Renal cortex interstitium (tissue), 15 donors: Measurements from ENCODE around the gene OR52I2. TPM values are rescaled to one million over a fixed set of nuclear protein-coding genes. Genes with fewer than 3 reads are reported as not detected.

Experiments
- DNase-seq, 11 donors: peaks; one replicate each; pipeline ENCODE4 v3.0.0-alpha.2; 2013; ENCODE audit warnings: low read depth in 9 of 11, low spot score in 4 of 11; ENCODE audit errors: extremely low read depth in 1 of 11
- long read RNA-seq, 16 experiments: transcript quantifications; one replicate each; lab custom pipeline, GENCODE V29; 2026
- polyA plus RNA-seq, 3 donors: library from polyadenylated mRNA; unstranded; fragments of 120-200 nt; gene quantifications; one replicate each; pipeline ENCODE4 v1.2.1, GENCODE V29; 2013; ENCODE audit not compliant: insufficient read length in 3 of 3

OR52I2 gene
- polyA plus RNA-seq = not detected
- long read RNA-seq, donor 1 = 0 reads
- long read RNA-seq, donor 2 = 0 reads
- long read RNA-seq, donor 3 = 0 reads
- long read RNA-seq, donor 4 = 0 reads
- long read RNA-seq, donor 5 = 0 reads
- long read RNA-seq, donor 6 = 0 reads
- long read RNA-seq, donor 7 = 0 reads
- long read RNA-seq, donor 8 = 0 reads
- long read RNA-seq, donor 9 = 0 reads
- long read RNA-seq, donor 10 = 0 reads
- long read RNA-seq, donor 11 = 0 reads
- long read RNA-seq, donor 12, partial matches to known transcripts = 18 of 18 reads
- long read RNA-seq, donor 12, other reads (novel, unspliced or antisense) = 0 of 18 reads
- long read RNA-seq, donor 13 = 0 reads
- long read RNA-seq, donor 14, partial matches to known transcripts = 22 of 22 reads
- long read RNA-seq, donor 14, other reads (novel, unspliced or antisense) = 0 of 22 reads
- long read RNA-seq, donor 15 = 0 reads
- long read RNA-seq, donor 16 = 0 reads

DNA sequence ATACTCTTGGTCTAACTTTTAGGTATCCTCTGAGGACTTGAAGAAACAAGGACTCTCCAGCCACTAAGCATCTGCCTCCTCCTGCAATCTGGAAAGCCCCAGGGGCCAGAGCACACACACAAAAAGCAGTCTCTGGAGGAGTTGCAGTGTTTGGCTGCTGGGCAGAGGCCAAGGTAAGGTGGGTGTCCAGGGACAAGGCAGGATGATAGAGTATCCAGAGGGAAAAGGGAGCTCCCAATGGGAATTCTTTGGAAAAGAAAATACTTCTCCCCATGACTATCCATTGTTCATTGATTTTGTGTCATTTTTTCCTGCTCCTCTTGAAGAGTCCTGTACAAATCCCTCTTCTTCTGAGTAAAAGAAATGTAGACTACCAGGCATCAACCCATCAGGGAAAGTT is at the start of gene OR52I2:
Gene OR52I2 (plus strand): TSS at position 301 of the 400 bp plus-strand sequence.
- DNase-seq = no peak

DNA sequence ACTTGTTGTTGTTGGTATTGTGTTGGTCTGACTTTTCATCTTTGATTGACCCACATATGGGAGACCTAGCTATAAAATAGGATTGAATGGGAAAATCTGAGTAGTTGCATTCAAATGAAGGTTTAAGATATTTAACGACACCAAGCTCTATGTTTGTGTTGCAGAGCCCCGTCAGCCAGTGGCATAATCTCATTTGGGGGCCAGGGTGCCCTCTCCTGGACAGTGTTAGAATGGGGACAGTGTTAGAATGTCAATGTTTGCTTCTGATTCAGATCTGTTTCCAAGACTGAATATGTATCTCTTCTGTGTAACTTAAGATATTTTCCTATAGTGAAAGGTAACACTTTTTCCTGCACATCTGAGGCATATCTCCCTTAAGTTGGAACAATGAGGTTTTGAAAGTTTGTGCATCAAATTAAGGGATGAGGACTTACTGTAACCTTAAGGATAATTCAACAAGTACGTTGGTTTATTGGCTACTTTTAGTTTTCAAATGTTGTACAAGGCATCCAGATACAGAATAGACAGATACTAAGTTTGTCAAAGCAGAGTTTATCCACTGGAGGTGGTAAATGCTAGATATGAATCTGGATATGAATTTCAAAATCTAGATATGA is 41.8 kb upstream of the OR52I2 start:
- DNase-seq = peak in 6 of 11 donors; percentile 3 to 18 (median 12)

DNA sequence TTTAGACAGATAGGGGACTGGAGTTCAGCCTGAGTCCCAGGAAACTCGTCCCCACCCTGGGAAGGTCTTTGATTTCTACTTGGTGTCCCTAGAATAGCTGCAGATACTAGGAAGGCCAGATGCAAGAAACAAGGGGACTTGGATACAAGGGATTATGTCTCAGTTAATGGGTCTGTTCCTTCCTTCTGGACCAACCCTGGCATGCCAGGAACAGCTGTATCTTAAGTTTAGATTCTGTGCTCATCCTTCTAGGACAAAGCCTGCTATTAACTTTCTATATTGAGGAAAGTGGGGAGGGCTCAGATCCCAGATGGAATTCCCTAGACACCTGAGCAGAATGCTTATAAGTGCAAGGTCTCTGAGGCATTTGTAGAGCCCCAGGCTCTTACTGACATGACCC is 40.5 kb upstream of the OR52I2 start:
- no peak for DNase-seq

DNA sequence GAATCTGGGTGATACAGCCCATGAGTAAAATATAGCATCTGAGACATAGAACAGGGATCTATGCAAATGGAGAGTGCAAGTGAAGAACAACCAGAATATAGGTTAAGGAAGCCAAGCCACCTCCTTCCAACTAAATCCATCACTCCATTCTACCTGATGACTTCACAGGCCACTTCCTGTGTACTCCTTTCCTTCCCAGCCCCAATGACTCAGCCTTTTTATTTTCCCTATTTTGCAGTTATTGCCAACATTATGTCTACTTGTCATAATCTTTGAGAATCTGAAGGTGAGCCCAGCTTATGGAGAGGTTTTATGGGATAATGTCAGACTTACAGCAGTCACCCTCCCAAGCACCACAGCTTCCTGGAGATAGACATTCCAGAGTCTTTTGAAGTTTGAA is 38.0 kb upstream of the OR52I2 start:
- DNase-seq = no peak

DNA sequence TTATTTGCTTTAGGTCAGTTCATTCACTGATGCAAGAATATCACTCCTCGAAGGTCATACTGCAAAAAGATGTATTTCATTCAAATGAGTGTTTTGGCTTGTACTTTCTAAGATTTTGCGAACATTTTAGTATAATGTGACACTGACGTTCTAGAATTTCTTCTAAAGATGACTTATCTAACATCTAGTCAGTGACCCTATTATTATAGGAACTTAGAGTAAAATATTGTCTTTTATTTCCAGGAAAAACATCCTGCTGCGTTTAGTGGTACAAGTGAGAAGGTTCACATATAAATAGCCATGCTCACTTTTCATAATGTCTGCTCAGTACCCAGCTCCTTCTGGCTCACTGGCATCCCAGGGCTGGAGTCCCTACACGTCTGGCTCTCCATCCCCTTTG is 36.7 kb upstream of the OR52I2 start, which contains the start of gene OR52M1:
Gene OR52M1 (plus strand): TSS at position 301 of the 400 bp plus-strand sequence. CDS start 0 bp downstream, at position 301.
- DNase-seq = no peak

DNA sequence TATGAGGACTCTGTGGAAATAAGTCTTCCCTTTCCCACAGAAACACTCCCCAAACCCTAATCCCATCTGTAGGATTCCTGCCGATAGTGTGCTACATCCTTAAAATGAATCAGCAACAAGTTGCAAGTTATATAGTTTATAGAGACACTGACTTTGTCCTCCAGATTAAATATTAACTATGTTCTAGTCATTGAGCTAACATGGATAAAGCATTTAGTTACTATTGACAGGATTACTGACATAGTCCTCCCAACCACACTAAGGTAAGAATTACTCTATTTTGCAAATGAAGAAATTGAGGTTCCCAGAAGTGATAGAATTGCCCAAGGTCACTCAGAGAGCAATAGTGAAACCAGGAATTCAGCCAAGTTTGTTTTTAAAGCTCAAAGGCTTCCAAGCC is 34.7 kb upstream of the OR52I2 start:
- DNase-seq = no peak

DNA sequence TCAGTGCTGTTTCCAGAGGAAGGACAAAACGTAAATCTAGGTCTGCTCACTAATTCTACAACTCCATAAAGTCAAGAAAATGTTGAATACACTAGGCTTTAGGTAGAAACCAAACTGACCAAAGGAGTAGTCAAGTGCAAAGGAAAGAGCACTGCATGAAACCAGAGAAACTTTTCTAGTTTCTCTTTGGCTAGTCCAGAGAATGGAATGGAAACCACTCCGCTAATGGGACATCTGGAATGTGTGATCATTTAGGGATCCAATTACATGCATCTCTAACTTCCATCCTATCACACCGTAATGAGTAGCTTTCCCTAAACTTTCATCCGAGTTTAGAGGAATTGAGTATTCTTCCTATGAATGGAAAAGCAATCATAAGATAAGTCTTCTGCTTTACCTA is 34.1 kb upstream of the OR52I2 start:
- no peak for DNase-seq

DNA sequence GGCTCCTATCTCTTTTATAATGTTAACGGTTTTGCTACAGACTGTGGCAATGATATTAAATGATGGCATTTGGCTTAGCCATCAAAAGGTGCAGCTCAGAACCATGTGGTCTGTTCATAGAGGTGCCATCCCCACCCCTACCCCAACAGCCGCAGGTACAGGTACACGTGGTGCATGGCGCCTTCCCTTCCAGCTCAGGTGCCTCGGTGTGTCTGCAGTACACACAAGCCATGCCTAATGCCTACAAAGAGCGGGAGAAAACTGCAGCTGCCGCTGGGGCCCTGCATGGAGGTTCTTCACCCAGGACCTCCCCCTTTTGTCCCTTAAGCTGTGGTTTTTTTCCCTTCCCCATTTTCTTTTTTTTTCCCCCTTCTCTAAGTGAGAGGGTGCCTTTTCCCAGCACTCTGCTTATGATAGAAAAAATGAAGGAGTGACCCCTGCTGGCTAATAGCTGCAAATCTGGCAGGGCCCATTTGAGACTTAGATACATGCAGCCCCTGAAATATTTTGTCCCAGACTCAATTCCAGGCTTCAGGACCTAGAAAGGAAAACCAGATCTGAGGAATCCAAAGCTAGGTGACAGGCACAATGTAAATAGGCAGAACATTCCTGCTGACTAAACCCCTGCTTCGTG is 30.1 kb upstream of the OR52I2 start:
- no peak for DNase-seq

DNA sequence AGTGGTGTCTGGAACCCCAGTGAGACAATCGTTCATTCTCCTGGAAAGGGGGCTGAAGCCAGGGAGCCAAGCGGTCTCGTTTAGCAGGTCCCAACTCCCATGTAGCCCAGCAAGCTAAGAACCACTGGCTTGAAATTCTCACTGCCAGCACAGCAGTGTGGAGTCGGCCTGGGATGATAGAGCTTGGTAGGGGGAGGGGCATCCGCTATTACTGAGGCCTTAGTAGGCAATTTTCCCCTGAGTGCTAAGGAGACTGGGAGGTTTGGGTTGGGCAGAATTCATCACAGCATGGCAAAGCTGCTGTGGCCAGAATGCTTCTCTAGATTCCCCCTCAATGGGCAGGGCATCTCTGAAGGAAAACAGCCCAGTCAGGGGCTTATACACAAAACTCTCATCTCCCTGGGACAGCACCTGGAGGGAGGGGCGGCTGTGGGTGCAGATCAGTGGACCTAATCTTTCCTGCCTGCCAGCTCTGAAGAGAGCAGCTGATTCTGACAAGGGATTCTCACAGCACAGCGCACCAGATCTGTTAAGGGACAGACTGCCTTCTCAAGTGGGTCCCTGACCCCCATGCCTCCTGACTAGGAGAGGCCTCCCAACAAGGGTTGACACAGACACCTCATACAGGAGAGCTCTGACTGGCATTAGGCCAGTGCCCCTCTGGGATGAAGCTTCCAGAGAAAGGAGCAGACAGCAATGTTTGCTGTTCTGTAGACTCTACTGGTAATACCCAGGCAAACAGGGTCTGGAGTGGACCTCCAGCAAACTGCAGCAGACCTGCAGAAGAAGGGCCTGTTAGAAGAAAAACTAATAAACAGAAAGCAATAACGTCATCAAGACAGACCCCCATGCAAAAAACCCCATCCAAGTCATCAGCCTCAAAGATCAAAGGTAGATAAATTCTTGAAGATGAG is 21.8 kb upstream of the OR52I2 start:
- no peak for DNase-seq

DNA sequence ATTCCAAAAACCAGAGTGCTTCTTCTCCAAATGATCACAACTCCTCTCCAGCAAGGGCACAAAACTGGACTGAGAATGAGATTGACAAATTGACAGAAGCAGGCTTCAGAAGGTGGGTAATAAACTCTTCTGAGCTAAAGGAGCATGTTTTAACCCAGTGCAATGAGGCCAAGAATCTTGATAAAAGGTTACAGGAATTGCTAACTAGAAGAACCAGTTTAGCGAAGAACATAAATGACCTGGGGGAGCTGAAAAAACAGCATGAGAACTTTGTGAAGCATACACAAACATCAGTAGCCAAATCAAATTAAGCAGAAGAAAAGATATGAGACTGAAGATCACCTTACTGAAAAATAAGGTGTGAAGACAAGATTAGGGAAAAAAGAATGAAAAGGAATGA is 21.1 kb upstream of the OR52I2 start:
- peak in 8 of 11 donors; percentile 7 to 46 (median 17) for DNase-seq

DNA sequence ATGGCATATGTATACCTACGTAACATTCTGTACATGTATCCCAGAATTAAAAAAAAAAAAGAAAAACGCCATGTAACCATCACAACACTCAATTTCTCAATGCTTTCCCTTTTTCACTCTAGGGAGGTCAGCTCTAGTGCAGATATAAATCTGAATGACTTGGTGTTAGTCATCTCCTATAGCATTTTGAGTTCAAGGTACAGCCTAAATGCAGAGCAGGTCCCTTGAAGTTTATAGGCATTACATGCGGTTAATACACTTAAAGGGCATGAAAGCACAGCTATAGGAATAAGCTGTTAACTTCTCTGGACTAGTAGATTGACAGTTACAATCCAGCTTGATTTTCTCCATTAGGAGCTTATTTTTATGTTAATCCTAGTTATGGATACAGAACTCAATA is 16.2 kb upstream of the OR52I2 start:
- no peak for DNase-seq

DNA sequence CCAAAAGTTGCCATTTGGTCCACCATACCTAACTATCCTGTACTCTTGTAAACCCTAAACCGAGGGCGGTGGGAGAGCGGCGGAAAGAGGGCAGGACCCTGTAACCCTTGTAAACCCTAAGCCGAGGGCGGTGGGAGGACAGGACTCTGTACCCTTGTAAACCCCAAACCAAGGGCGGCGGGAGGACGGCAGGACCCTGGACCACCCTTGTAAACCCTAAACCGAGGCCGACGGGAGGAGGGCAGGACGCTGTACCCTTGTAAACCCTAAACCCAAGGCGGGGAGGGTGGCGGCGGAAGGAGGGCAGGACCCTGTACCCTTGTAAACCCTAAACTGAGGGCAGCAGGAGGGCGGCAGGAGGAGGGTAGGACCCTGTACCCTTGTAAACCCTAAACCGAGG is 12.5 kb upstream of the OR52I2 start:
- DNase-seq = no peak

DNA sequence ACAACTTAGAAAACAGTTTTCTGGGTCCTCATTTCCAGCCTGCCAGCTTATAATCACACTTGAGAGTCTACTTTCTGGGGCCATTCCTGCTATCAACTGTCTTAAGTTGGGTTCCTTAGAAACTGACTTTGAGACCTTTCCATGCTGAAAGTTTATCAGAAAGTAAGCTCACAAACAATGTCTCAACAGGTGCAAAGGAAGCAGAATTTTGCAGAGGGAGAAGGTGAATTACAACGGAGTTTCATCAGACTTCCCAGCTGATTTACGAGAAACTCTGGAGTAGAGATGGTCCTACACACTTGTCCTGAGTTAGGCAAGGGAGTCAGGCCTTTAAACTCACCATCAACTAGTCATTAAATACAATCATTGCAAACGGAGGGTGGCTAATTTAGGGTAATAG is 4.7 kb upstream of the OR52I2 start:
- DNase-seq = no peak

DNA sequence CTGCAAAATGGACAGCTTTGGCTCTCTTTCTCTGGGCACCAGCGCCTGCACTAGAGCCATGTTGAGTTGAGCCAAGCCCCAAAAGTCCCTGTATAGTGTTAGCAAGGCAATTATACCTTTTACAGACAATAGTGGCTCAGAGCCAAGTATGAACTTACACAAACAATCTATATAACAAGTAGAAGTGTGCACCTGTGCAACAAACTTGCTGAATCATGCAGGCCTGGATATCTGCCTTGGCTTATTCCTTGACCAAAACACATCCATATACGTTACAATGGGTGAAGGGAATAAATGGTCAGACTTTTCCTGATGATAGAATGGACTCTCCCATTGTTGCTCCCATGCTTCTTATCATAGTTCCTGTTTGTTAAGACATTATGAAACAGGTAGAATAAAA is 3.8 kb upstream of the OR52I2 start:
- DNase-seq = no peak

DNA sequence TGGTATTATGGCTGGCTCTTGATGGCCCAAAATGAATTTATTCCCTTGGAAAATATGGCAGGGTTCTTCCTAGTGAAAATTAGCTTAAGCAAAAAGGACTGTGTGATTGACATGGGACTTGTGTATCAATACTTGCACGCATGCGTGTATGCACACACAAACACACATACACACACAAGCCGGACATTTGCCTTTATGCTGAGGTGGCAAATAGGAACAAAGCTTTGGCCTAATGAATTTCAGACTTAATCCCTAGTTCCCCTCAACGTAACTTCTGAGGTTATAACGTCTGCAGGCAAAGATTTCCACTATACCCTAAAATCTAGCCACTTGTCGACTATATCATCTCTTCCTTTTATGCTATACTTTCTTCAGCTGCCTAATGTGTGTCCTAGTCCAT is 2.9 kb upstream of the OR52I2 start:
- DNase-seq = no peak

DNA sequence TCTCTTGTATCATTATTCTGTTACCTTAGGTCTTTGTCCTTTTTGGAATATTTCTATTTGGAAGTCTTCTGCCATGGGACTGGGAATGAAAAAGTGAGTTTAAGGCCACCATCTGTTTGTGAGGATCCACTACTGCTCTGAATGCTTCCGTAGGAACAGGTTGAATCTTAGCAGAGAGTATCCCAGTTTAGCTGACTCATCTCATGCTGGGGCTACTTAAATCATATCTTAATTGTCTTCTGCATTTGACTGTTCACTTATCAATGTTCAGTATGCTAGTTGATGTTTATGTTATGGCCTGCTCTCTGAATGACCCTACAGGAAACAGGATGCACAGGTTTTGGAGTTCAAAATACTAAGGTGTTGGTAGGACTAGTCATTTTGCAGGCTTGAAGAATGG is 1.4 kb upstream of the OR52I2 start:
- no peak for DNase-seq

DNA sequence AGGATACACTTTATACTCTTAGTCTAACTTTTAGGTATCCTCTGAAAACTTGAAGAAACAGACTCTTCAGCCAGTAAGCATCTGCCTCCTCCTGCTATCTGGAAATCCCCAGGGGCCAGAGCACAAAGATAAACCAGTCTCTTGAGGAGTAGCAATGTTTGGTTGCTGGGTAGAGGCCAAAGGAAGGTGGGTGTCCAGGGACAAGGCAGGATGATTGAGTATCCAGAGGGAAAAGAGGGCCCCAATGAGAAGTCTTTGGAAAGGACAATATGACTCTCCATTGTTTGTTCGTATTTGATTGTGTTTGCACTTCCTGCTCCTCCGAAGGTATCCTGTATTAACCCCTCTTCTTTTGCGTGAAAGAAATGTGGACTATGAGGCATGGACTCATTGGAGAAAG is 7.5 kb downstream of the OR52I2 start:
- no peak for DNase-seq

DNA sequence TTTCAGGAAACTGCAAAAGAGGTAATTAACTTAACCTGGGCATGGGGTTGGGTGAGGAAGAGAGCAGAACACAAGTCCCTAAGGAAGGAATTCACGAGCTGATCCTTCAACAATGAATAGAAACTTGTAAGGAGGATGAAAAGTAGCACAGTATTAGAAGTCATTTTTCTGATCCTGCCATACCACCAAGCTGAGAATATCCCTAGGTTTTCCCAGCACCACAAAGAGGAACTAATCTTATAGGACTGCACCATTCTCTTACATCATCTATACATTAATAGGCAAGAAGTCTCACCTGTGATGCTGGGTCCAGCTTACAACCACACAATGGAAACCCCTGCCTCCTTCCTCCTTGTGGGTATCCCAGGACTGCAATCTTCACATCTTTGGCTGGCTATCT is 12.2 kb downstream of the OR52I2 start, which contains the start of gene OR52I1:
Gene OR52I1 (plus strand): TSS at position 301 of the 400 bp plus-strand sequence. CDS start 0 bp downstream, at position 301.
- no peak for DNase-seq

DNA sequence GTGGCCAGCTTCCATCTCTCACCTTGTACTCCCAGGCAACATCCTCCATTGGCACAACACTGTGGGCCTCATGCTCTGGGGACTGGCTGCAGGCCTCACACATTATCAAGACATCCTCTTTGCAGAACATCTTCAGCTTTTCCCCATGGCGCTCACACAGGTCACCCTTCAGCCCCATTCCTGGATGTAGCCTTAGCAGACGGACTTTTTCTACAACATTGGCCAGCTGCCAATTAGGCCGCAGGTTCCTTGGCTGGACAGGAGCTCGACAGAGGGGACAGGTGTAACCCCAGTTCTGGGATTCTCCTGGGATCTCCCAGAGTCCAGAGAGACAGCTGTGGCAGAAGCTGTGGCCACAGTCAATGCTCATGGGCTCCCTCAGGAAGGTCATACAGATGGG is 23.5 kb downstream of the OR52I2 start:
- DNase-seq = no peak
